GOT3 (cell line): ENCODE data around the gene C10orf67.

Experiments
- DNase-seq: peaks from one replicate; lab custom pipeline; 2025; ENCODE audit warnings: mixed read lengths; lab: John Stamatoyannopoulos, UW

Gene C10orf67

DNA sequence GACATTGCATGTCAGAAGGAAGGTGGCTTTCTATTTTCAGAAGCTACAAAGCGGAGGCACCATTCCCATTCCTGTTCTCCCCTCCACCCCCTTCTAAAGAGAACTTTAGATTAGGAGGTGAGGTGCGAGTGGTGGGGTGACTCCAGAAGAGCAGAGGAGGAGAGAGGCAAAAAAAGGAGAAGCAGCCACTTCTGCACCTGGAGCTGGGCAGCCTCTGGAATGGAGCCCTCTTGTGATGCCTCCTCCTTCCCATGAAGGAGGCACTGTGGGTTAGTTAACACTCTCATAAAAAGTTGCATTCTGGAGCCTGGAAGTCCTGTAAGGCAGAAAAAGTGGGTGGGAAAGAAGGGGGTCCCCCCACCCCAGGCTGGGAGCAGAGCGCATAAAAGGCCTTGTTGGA is 147.7 kb downstream of the C10orf67 start:
- no peak for DNase-seq

DNA sequence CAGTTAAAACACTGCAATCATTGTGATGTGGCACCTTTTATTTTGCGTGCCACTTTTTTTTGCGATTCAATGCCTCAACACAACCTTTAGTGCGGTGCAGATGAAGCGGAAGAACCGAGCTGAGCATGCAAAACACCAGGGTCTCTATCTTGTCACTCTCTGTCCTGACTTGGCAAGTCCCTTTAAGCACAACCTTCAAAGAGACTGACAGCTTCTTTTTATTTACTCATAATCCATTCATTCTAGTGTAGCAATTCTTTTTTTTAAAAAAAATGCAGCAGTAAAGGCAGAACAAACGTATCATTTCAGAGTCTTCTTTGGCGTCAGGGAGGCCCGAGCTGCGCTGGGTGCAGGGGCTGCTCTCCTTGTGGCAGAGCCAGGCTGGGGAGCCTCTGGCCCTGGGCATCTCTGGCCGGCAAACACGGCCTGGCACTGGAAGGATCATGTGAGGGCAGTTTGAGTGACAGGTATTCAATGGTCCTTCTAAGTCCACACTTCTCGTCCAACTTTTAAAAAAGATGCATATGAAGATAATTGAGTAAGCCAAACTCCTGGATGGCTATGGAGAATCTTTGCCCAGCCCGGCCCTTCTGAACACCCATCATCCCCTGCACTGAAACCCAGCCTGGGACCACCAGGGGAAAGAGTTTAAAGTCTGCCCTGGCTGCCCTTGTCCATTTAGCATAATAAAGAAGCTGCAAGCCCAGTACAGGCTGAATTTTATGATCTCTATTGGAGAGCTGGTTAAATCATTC is 148.6 kb downstream of the C10orf67 start:
- no peak for DNase-seq

DNA sequence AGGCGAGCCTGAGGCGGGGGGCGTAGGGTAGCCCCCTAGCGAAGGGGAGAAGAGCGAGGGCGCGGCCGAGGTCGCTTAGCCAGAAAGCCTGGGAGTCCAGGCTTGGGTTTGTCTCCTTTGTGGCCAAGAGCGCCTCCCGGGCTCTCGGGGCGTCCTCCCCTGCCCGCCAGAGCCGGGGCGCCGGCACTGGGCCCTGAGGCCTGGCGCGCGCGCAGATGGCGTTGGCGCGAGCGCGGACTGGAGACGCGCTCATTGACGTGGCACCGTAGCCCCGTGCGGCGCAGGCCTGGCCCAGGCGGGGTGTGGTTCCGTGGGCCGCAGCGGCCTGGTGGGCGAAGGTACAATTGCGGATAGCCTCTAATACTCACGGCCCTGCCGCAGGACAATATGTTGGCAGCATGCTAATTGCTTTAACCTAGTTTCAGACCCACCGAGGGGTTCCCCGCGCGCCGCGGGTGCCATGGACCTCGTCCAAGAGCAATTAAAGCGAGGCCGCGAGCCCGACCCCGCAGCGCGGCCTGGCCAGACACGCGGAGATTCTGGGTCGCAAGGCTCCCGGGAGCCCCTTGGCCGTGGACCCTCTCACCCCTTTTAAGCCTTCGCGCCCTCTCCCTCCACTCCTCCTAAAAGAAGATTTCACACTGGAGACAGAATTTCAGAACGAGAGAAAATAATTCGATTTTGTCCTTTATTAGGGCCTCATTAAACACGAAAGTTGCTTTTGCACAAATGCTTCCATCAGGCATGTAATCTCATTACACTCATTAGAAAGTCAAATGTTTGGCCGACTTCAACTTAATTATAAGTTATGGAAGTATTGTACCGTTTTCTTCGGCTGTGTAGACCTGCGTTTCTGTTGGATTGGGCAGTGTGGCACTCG is 149.4 kb downstream of the C10orf67 start:
- no peak for DNase-seq

DNA sequence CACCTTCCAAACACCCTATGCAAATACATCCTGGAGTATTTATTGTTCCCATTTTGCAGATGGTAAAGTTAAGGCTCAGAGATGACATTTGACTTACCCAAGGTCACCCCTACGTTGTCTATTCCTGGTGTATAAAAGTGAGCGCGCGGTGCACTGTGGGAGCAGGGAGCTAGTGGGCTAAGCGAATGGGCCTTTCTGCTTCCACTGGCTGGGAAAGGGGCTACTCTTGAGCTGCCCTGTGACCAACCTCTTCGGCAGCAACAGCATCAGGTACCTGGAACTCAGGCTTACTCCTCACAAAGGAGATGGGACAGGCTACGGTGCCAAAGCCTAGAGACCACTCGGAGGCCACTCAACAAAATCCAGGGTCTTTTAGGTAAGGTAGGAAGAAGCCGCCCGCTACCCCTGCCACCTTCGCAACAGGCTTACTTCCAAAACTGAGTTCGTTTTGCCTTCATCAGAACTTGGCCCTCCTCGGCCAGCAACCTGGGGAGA is 150.1 kb downstream of the C10orf67 start:
- no peak for DNase-seq

DNA sequence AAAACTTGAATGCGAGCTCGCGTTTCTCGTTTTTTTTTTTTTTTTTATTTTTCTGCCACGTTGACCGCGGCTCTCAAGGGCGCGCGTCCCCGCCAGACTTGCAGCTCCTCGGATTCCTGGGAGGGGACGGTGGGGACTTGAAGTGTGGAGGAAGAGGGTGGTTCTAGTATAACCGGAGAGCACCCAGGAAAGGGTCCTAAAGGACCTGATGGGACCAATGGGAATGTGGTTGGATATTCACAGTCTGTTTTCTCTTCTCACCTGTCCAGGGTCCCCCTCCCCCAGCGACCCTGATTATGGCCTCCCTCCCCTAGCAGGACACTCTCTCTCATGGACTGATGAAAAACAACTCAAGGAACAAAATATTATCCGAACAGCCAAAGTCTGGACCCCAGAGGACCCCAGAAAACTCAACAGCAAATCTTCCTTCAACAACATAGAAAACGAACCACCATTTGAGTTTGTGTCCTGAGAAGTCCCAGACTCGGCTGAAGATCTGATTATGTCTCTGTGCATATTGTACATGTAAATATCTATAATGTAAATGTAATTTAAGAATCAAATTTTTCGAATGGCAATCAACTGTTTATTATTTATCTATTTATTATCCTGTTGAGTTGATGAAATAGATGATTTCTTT is 151.0 kb downstream of the C10orf67 start:
- DNase-seq: no peak

DNA sequence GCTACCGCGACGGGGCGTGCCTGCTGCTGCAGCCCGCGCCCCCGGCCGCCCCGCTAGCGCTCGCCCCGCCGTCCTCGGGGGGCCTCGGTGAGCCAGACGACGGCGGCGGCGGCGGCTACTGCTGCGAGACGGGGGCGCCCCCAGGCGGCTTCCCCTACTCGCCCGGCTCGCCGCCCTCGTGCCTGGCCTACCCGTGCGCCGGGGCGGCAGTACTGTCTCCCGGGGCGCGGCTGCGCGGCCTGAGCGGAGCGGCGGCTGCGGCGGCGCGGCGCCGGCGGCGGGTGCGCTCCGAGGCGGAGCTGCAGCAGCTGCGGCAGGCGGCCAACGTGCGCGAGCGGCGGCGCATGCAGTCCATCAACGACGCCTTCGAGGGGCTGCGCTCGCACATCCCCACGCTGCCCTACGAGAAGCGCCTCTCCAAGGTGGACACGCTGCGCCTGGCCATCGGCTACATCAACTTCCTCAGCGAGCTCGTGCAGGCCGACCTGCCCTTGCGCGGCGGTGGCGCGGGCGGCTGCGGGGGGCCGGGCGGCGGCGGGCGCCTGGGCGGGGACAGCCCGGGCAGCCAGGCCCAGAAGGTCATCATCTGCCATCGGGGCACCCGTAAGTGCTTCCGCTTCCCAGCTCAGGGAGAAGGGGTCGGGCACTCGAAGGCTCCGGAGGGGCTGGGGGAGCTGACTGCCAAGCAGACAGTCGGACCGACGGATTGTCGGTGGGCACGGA is 151.7 kb downstream of the C10orf67 start:
- no peak for DNase-seq

DNA sequence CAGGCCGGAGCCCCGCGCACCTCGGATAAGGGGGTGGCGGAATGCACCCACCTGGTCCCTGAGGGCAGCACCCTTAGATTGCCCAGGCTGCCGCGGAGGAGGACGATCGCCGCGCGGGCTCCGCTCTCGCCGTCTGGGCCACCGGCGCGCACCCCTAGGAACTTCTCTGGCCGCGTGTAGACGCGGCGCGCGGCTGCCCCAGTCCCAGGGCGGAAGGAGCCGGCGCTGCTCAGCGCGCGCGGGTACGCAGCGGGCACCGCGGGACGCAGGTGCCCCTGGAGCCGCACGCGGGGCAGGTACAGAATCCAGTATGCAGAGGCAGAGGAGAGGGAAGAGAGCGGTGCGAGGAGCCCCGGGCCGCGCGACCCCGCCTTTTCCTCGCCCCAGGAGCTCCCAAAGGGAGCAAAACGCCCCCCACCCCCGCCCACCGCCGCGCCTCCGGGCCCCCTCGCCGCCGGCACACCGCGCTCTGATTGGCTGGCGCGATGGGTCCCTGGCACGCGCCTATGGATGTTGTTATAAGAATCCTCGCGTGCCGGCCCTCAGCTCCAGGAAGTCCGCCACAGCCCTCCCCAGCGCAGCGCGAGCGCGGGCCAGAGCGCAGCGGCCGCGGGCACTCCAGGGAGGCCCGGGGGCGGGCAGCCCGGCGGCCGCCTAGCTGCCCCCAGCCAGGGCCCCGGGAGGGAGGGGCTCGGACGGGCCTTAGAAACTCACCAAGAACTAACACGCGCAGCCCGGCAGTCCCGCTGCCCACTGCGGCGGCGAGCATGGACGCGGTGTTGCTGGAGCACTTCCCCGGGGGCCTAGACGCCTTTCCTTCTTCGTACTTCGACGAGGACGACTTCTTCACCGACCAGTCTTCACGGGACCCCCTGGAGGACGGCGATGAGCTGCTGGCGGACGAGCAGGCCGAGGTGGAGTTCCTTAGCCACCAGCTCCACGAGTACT is 152.6 kb downstream of the C10orf67 start, which contains the start of gene PTF1A:
TSS of gene PTF1A (plus strand) at position 549 of the 948 bp plus-strand sequence. CDS start at position 768, 219 bp downstream.
- no peak for DNase-seq

DNA sequence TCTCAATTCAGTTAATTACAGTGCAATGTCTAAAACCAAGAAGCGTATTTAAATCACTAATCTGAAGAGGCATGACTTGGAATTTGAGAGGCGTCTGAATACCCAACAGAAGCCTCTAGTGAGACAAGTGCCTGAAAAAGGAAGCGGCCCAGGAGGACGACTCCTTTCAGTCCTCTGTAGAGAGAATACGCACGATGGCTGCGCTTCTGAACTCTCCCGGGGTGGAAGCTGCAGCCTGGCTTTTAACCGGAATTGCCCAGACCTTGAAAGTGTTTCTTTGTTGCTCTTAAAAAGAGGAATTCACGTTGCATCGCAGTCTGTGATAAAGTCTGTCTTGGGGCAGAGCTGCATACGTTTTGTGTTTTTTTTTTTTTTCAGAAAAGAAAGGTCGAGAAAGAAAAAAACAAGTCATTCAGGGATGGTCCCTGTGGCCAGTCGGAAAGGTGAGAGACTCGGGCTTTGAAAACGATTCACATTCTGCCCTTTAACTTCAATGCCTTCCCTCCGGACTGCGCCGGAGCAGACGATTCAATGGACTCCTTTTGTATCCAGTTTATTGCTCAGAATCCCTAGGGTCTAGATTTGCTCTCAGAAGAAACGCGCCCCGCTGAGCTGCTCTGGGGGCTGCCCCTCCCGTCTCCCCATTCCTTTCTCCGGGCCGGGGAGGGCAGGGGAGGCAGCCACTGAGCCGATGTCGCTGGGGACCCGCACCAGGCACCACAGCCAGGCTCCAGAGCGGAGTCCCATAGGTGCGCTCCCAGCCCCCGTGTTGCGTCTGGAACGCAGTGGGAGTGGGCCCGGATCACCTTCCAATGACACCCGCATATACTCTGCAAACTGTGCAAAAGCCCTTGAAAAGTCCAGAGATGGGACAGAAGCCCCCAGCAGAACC is 153.5 kb downstream of the C10orf67 start:
- no peak for DNase-seq

DNA sequence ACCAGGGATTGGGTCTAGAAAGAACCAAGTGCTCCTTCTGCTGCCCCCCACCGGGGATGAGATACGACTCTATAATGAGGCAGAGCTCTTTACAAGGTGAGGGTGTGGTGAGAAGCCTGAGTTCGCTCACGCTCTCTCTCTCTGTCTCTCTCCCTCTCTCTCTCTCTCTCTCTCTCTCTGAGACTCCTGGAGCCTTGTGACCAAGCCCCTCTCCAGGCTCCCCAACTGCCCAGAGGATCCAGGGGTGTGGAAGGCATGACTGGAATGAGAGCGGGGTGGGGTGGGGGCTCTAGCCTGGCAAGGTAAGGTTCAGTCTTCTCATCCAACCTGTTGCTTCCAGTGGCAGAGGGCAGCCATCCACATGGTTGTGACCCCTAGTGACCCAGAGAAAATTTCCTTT is 155.6 kb downstream of the C10orf67 start:
- DNase-seq: no peak

DNA sequence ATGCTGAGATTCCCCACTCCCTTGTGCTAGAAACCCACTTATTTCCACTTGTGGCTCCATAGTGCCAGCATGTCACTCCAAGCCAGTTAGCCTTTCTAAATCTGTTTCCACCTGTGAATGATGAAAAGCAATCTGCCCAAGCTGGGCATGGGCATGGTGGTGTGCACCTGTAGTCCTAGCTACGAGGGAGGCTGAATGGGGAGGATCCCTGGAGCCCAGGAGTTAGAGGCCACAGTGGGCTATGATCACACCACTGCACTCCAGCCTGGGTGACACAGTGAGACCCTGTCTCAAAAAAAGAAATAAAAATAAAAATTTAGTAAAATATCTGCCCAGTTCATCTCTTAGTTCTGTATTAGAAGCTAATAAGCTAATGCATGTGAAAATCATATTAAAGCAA is 157.4 kb downstream of the C10orf67 start:
- DNase-seq: no peak

DNA sequence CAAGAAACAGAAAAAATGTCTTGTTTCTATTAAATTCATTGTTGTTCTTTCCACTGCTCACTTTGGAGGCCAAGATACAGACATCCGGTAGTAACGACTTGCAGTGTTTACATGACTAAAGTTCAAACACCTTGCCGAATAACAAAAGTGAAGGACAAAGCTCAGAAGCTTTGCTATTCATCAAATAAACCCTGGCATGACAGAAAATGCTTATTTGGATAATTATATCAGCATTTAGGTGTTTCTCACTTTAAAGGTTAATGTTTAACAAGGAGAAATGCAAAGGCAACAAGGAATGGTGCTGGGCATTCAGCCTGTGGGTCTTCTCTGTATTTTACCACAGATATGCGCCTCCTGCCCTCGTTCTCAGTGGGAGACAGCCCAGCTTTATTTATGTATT is 157.9 kb downstream of the C10orf67 start:
- DNase-seq: no peak

DNA sequence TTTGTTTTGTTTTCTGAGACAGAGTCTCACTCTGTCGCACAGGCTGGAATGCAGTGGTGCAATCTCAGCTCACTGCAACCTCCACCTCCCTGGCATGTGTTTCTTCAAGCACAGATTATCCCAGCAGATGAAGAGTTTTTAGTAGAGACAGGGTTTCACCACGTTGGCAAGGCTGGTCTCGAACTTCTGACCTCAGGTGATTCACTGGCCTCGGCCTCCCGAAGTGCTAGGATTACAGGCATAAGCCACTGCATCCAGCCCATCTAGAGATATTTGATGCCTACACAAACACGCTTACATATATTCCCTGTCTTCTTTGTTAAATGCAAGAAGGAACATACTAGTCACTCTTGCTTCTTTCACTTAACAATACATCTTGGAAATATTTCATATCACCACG is 158.4 kb downstream of the C10orf67 start:
- no peak for DNase-seq

DNA sequence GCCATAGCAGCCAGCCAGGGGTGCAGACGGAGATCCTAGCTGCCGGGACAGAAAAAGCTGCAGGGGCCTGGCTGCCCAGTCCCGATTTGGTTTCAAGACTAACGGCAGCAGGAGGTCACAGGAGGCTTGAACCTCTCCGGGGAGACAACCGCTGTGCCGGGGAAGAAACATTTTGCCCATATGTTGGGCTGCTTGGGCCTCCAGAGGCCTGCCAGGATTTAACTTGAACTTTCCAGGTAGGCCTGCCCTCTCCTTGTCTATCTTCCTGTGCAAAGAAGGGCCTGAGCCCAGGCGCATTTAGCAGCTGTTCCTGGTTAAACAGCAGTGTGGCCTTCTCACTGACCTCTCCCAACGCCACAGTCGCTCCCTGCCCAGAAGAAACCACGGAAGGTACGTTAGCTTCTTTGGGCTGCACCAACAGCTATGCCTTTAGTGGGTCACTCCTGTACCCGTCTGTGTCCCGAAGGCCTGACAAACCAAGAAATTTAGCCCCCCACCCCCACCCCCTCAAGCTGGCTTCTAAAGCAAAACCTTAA is 169.6 kb downstream of the C10orf67 start:
- DNase-seq: no peak

DNA sequence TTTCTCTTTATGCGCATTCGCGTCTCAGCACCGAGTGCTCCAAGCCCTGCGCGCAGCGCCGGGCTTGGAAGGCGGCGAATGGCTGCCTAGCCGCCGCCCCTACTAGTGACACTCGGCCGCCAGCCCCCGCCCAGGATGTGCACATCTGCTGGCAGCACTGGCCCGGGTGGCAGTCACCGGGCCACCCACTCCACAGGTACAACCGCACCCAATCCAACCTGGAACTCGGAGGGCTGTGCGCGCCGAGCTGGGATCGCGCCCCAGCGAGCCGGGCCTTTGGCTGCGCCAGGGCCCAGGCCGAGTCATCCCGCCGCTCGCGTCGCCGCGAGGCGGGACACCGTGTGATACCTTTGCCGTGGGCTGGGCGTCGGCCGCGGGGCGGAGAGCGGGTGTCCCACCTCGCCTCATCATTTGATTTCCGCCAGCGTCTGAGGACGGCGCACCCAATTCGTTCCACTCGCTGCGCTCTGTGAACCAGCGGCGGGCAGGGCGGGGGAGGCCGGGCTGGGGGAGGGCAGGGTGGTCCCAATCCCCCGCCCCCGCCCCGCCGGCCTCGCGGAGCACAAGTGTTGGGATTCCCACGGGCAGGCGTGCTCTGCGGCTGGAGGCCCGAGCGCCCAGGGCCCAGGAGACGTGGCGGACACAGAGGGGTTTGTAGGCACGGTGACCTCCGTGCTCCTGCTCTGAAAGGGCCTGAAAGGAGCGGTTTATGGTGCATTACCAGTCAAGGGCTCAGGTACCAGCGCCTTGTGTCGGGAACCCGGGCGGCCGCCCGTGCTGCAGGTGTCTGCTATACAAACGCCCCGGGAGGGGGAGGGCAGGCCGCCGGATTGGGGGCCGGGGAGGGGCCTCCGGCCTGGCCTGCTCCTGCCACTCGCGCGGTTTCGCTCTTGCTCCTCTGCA is 170.3 kb downstream of the C10orf67 start:
- no peak for DNase-seq

DNA sequence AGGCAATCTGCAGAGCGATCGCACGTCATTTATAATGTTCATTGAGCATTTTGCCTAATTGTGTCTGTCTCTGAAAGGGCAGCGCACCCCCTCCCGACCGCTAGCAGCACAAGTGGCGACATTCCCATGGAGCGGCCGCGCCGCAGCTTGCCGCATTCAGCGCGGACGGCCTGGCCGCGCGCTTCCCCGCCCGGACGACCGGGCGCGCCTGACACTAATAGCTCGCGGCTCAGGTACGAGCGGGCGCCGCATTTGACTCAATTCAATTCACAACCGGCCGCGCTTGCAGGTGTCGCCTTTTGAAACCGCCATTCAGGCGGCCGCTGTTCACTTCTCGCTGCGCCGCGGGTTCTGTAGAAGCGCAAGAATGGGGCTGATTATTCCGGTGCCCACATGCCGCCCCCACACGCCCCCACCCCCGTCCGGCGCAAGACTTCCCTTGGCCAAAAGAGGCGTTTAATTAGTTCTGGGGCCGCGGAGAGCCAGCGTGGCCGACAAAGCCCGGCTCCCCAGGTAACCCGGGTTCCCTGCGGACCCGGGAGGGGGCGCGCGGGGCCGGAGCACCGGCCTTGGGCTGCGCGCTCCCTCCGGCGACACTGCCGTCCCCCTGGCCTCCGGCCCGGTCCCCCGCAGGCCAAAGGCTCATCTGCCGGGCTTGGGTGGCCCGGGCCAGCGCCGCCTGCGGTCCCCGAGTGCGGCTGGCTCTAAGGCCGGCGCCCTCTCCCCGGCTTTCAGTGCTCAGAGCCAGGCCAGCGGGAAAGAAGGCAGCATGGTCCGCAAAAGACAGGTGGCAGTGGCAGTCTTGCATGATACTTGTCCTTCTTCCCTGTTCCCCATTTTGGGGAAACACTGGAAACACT is 171.2 kb downstream of the C10orf67 start:
- DNase-seq: no peak

DNA sequence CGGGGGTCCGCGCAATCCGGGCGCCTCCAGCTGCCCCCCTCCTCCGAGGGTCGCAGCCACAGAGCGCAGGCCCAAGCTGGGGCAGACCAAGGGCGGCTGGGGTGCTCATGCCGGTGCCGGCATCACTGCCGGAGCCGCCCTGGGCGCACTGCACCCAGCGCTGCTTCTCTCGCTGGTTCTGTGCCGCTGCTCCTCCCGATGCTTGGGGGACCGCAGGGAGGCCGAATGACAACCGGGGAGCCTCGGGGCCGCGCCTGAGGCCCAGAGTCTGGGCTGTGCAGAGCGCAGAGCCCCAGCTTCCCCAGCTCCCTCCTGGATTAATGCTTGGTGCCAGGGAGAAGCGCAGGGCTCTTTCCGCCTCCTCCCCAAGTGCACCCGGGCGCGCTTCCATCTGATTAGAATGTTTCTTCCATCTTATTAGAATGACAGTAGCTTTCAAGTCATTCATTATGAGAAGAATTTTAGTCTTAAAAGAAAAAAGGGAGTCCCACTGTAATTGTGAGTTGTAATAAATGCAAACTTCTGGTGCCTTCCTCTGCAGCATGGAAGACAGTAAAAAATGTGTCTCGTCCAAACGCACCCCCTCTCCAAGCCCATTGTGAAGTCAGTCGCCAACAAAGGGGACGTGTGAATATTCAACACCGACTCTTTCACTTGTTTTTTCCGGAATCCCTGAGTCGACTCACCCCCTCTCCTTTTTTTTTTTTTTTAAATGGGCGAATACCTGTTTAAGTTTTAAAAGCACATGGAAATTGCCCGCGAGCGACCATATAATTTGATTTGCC is 172.0 kb downstream of the C10orf67 start:
- DNase-seq: no peak
